Activated CD4-positive, alpha-beta T cell treated with anti-CD3 and anti-CD28 coated beads, Interleukin-2, amount 50 U/mL, for 48 hours (primary cell): ENCODE measurements around the gene HSPA1A.
A peak's percentile ranks its signal among the peaks of the same experiment; 100 is the strongest.

Experiments
- DNase-seq, 2 experiments: peaks; one replicate each; pipeline ENCODE4 v3.0.0-alpha.2; 2020

The HSPA1A gene

GRCh38 chr6:31815025-31815838 is at the start of gene HSPA1A, which contains the start of gene HSPA1L:
HSPA1A (plus strand) TSS chr6:31815543; CDS start chr6:31815757, 214 bp downstream.
HSPA1L (minus strand) TSS chr6:31815283; CDS start chr6:31811972, 3,311 bp downstream.
- DNase-seq: peak; percentile 70 to 79

GRCh38 chr6:31765559-31765909 is 49.8 kb upstream of the HSPA1A start:
- DNase-seq: no peak

DNA sequence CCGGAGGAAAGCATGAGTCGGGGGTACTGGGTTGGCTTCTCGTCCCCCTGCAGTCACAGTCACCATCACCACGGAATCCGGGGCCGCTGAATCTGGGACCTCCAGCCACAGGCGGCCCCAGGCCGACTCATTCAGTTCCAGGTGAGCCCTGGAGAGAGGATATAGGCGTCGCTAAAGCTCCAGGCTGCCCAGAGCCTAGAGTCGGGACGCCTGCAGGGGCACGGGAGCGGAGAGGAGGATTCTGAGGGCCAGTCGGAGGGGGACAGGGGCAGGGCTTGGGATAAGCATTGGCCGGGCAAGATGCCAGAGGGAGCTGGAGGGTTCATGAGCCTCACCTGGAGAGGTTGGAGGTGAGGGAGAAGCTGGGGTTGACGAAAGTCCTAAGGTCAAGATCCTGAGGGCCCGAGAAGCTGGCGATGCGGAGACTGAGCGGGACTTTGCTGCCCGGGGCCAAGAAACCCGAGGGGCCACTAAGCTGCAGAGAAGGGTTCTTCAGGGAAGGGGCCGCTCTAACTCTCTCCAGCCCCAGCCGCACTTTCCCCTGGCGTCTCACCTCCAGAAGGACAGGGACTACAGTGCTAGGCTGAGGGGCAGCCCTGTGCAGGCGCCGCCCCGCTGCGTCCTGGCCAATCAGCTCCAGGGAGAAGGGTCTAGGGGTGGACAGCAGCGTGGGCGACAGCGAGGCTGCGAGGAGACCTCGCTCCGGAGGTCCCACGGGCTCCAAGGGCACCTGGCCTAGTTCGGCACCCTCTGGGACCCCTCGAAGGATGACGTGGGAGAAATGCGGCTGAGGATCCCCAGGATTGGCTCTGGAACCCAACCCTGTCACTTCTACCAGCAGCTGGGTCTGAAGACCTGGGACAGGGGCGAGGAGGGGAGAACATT is 49.2 kb upstream of the HSPA1A start:
- no peak for DNase-seq

DNA sequence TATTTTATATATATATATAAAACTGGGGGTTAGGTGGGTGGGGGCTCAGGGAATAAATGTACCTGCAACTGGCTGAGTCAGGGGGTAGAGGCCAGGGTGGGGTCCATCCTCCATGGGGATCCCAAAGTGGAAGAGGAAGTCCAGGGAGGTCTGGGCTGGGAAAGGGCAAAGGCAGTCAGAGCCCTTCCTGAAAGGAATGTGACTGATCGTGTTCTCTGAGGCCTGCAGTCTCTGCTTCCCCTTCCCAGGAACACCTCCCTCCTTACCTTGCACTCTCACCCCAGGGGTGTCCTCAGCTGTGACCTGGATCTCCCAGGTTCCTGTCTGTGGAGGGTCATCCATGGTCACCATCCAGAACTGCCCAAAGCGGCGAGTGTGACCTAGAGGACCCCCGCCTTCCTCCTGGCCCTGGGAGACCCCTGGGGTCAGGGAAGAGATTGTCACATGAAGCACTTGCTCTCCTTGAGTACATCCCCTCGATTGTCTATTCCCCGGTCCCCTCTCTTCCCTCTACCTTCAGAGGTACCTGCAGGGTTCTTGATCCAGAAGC is 48.2 kb upstream of the HSPA1A start:
- DNase-seq: no peak

GRCh38 chr6:31768363-31769257 is 46.7 kb upstream of the HSPA1A start:
- no peak for DNase-seq

DNA sequence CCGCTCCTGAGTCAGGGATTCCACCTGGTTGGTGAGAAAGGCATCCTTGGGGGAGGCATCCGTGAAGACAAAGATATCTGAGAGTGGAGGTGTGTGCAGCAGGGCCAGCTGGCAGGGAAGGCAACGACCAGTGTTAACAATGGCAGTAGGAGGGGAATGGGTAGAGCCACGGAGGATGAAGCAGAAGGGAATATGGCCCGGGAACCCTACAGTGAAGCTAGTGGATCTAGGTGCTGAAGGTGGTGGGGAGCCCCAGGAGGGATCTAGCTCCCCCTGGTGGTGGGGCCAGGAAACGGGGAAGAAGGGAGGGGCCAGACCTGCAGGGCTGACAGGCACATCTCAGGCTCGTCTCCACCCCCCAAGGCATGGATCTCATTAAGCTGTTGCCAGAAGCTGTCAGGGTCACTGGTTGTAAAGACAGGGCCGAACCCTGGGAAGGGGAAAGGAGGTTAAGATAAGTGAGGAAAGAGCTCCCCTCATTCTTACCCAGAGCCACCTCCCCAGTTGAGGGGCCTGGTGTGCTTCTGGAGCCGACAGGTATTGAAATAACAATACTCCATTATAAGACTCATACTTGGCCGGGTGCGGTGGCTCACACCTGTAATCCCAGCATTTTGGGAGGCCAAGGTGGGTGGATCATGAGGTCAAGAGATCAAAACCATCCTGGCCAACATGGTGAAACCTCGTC is 45.5 kb upstream of the HSPA1A start:
- peak; percentile 88 to 92 for DNase-seq

DNA sequence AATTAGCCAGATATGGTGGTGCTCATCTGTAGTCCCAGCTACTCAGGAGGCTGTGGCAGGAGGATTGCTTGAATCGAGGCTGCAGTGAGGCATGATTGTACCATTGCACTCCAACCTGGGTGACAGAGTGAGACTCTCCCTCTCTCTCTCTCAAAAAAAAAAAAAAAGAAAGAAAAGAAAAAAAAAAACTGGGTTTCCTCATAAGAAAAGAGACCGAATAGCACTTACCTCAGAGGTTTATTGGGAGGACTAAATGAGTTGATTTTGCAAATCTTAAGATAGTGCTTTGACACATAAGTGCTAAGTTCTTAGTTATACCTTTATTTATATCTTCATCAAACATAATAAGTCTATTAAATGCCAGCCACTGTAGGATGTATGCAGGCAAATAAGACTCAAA is 44.5 kb upstream of the HSPA1A start:
- no peak for DNase-seq

DNA sequence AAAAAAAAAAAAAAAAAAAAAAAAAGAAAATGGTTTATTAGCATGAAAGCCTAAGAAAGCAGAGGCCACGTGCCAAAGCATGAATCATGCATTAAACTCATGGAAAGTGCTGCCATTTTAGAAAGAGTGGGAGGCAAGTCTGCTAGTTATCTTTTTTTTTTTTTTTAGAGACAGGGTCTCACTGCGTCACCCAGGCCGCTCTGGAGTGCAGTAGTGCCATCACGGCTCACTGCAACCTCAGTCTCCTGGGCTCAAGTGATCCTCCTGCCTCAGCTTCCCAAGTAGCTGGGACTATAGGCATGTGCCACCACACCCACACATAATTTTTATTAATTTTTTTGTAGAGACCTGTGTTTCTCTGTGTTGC is 43.4 kb upstream of the HSPA1A start:
- DNase-seq: peak in 1 of 2 experiments; percentile 24

DNA sequence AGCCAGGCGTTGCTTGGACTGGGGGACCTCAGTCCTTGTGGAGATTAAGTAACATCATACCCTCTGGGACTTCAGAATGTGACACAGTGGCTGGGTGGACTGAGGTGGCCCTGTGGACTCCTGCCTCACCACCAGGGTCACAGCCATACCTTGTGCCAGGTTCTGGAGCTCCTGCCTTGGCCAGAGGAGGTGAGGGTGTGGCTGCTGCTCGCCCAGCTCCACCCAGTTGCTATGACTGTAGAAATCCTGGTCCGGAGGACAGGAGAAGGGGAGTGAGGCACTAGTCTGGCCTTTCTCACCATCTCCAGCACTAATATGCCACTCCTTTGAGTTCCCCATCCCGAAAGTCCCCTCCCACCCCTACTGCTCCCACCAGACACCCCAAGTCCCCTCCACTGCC is 40.2 kb upstream of the HSPA1A start:
- DNase-seq: no peak

GRCh38 chr6:31775633-31776484 is 39.5 kb upstream of the HSPA1A start:
- DNase-seq: no peak

DNA sequence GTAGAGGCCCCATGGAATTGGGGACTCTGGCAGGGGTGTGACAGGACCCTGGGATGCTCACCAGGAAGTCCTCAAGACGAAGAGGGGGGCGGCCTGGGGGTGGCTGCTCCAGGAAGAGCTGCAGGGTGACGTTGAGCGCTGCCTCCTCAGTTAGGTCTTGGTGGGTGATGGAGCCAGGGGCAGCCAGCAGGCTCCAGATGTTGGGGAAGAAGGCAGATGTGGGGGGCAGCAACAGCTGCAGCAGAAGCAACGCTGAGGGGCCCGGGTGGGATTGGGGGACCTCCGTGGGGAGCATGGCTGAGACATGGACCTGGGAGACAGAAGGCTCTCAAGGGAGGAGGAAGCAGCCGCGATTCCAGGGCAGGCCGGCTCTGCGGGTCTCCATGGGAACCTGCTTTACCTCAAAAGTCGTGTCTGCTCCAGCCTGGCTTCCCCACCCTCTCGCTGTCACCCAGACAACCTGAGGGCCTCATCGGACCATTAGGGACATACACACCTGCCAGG is 38.8 kb upstream of the HSPA1A start:
- peak in 1 of 2 experiments; percentile 22 for DNase-seq

DNA sequence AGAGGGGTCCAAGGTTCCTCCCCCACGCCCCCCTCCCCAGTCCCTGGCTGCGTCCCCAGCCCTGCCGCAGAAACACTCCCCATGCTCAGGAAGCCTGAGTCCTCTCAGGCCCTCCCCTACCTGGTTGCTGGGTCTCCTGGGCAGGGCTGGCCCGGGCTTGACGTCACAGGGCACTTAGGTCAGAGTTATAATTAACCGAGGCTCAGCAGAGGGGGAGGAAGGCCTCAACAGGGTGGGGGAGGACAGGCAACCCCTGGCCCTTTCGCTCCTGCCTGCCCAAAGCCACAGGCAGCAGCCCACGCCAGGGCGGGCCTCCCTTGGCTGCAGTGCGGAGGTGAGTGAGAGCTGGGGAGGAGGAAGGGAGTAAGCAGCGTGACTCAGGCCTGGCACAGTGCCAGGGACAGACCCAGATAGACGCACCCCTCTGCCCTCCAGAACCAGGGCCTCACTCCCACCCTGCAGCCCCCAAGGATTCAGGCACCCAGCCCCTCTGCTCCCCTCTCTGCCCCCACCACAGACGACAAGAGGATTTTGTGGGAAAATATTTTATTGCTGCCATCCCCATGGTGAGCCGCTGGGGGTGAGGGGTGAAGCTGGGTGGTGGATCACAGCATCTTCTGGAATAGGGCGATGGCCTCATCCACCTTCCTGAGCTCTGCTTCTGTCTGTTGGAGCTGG is 38.2 kb upstream of the HSPA1A start, which contains the start of gene VWA7:
Gene VWA7 (minus strand): TSS at position 340 of the 678 bp plus-strand sequence. CDS start 549 bp downstream, outside the sequence.
- peak; percentile 82 to 85 for DNase-seq

DNA sequence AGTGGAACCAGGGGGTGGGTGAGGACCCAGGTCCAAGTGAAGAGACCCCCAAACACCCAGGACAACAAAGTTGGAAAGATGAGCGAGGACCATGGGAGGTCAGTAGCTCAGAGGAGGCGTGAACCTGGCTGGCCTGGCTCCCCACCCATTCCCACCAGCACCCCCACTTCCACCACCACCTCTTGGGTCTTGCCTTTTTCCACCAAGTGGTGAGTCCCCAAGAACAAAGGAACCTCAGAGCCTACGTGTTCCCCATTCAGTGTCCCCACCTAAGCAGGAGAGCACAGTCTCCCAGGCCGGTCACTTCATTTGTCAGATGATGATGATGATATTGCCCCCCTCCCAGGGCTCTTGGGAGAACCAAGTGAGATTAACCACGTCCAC is 37.7 kb upstream of the HSPA1A start:
- DNase-seq: no peak

DNA sequence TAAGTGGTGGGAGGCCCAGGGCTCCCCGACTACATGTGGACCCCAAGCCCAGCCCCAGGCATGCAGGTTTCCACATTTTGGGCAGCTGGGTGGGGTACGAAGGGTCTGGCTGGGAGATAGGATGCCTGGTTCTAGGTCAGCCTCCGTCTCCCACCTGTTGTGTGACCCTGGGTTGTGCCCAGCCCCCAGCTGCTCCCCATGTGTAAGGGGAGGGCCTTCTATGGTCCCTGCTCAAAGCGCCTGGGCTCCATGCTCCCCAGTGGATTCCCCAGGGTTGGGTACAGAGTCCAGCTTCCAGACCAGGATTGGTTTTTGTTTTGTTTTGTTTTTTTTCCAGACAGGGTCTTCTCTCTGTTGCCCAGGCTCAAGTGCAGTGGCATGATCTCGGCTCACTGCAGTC is 37.1 kb upstream of the HSPA1A start:
- DNase-seq: no peak

GRCh38 chr6:31778999-31779885 is 36.1 kb upstream of the HSPA1A start:
- no peak for DNase-seq

DNA sequence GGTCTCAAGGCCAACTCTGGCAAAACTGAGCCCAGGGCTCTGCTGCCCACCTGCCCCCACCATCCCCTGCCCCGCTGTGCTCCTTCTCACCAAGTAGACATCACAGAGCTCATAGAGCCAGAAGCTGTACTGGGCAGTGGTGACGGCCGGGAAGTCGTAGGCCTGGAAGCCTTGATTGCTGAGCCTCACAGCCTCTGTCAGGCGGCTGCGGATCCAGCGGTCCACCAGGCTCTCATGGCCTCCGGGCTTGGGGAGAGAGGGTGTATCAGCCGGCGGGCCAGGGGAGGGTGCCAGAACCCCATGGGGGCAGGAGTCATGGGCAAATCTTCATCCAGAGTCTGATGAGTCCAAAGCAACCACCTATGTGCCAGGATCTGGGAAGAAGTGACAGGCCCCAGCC is 35.4 kb upstream of the HSPA1A start:
- no peak for DNase-seq

GRCh38 chr6:31780507-31781243 is 34.7 kb upstream of the HSPA1A start:
- DNase-seq: no peak
